OCI-LY7 (cell line): ENCODE data around the gene EXOC6B. TPM values are rescaled to one million over a fixed set of nuclear protein-coding genes. Genes with fewer than 3 reads are reported as not detected.

ENCODE experiments used
- BruUV-seq: library from RNA; stranded (reverse); fragments of 400-500 nt; replicated peaks from 2 replicates; lab custom pipeline; 2021; lab: Mats Ljungman, UMichigan
- CTCF ChIA-PET: fragments of 300-600 bp; sonication (Branson Sonifier 250); formaldehyde crosslinking; loops from one replicate; lab custom pipeline; 2022; ENCODE audit warnings: antibody characterized with exemption; ENCODE audit not compliant: unreplicated experiment; lab: Charles Lee
- POLR2A ChIA-PET: fragments of 300-600 bp; sonication (Branson Sonifier 250); formaldehyde crosslinking; loops from one replicate; lab custom pipeline; 2022; ENCODE audit warnings: antibody characterized with exemption; lab: Charles Lee
- DNase-seq: peaks from one replicate; pipeline ENCODE4 v3.0.0-alpha.2; 2015; ENCODE audit warnings: low spot score
- H2AFZ ChIP-seq: fragments of 200-600 bp; sonication (generic), shearing (Covaris generic); 2 replicates; pipeline ENCODE4 v1.6.1; 2014; ENCODE audit warnings: mild to moderate bottlenecking, antibody characterized with exemption, low read length, moderate library complexity
- H3K27ac ChIP-seq: fragments of 200-600 bp; sonication (generic); 2 replicates; pipeline ENCODE4 v1.5.1; 2014; ENCODE audit warnings: mixed run types, low read depth, mild to moderate bottlenecking, moderate library complexity, low read length, inconsistent platforms; ENCODE audit not compliant: poor library complexity, severe bottlenecking
- H3K36me3 ChIP-seq: fragments of 200-600 bp; sonication (generic); 2 replicates; pipeline ENCODE4 v1.6.1; 2014; ENCODE audit warnings: mild to moderate bottlenecking, antibody characterized with exemption, low read length, moderate library complexity, mixed read lengths; ENCODE audit not compliant: insufficient read depth
- H3K4me1 ChIP-seq: fragments of 200-600 bp; sonication (generic); 2 replicates; pipeline ENCODE4 v1.5.1; 2014; ENCODE audit warnings: mild to moderate bottlenecking, low read length; ENCODE audit not compliant: insufficient read depth, poor library complexity, severe bottlenecking
- H3K4me2 ChIP-seq: fragments of 200-600 bp; sonication (generic); 2 replicates; pipeline ENCODE4 v1.6.1; 2014; ENCODE audit warnings: mild to moderate bottlenecking, low read length
- H3K4me3 ChIP-seq: fragments of 200-600 bp; sonication (generic); 2 replicates; pipeline ENCODE4 v1.5.1; 2014; ENCODE audit warnings: mild to moderate bottlenecking, low read depth, low read length; ENCODE audit not compliant: poor library complexity, severe bottlenecking
- H3K79me2 ChIP-seq: fragments of 200-600 bp; sonication (generic); 2 replicates; pipeline ENCODE4 v1.6.1; 2016; ENCODE audit warnings: low read depth, mild to moderate bottlenecking, low read length, moderate library complexity, mixed read lengths; ENCODE audit not compliant: insufficient read depth
- H3K9me2 ChIP-seq: fragments of 200-600 bp; sonication (generic); 2 replicates; pipeline ENCODE4 v1.6.1; 2016; ENCODE audit warnings: mild to moderate bottlenecking, low read length, mixed read lengths; ENCODE audit not compliant: insufficient read depth
- H3K9me3 ChIP-seq: fragments of 200-600 bp; sonication (generic); 2 replicates; pipeline ENCODE4 v1.6.1; 2014; ENCODE audit warnings: mild to moderate bottlenecking, mixed run types, low read length, mixed read lengths
- H4K20me1 ChIP-seq: fragments of 200-600 bp; sonication (generic); 2 replicates; pipeline ENCODE4 v1.6.1; 2014; ENCODE audit warnings: mild to moderate bottlenecking, antibody characterized with exemption, low read length, moderate library complexity, mixed read lengths; ENCODE audit not compliant: insufficient read depth
- CTCF ChIP-seq: fragments of 200-600 bp; sonication (generic); conservative IDR thresholded peaks from 2 replicates; pipeline ENCODE4 v1.5.1; 2014; ENCODE audit warnings: mild to moderate bottlenecking, antibody characterized with exemption, low read length, moderate library complexity, mixed read lengths
- EZH2phosphoT487 ChIP-seq: fragments of 200-600 bp; sonication (generic); IDR thresholded peaks from 2 replicates; pipeline ENCODE4 v1.6.1; 2018; ENCODE audit warnings: low read depth, borderline replicate concordance, mild to moderate bottlenecking, mixed run types, antibody characterized with exemption, low read length, moderate library complexity, mixed read lengths
- intact Hi-C: fragments of 100-400 bp; cut with micrococcal nuclease; formaldehyde crosslinking; loops from one replicate; pipeline ENCODE4 v1.10.0; 2022; ENCODE audit not compliant: unreplicated experiment
- total RNA-seq, 2 experiments: library from RNA; depleted of rRNA in 1 of 2; stranded (reverse); fragments of >200 nt in 1 of 2; shearing (Covaris generic) in 1 of 2; gene quantifications; 2 replicates each; pipeline ENCODE4 v1.2.3, GENCODE V29; 2014 to 2022

EXOC6B gene
- total RNA-seq, 2 experiments from 2014 or later, result 5.1 TPM; not detected in 1

- Histone ChIP-seq H3K9me3 (no peaks in the 10 kb centered on the region), H2AFZ (no peak overlapping the region), H3K9me2 (no peaks in the 10 kb centered on the region), H3K4me3 (no peak overlapping the region), H3K4me1 (no peaks in the 10 kb centered on the region), H3K4me2 (no peak overlapping the region), H3K27ac (no peak overlapping the region), H3K79me2 (no peaks in the 10 kb centered on the region), H3K36me3 (no peaks in the 10 kb centered on the region), H4K20me1 (no peaks in the 10 kb centered on the region)
- ChIA-PET POLR2A (interaction anchor here (1.4 kb wide), 1 partner anchor 8 kb away, joined by 4 read pairs; no protein-coding TSS in a partner anchor), CTCF (no interaction called here)
- DNase-seq, result no peak
- TF ChIP-seq CTCF (no peak), EZH2phosphoT487 (no peak)
- intact Hi-C loops, result no loop called here
- BruUV-seq, result no TSS peak
These were observed 485.2 kb downstream of the EXOC6B start for GRCh38 chr2:72340665-72341064.

- Histone ChIP-seq H4K20me1 (no peaks in the 10 kb centered on the region), H3K79me2 (no peaks in the 10 kb centered on the region), H3K4me1 (no peaks in the 10 kb centered on the region), H3K36me3 (no peaks in the 10 kb centered on the region), H3K9me3 (no peaks in the 10 kb centered on the region), H3K9me2 (no peaks in the 10 kb centered on the region), H3K27ac (no peak overlapping the region), H3K4me3 (no peak overlapping the region), H2AFZ (no peak overlapping the region), H3K4me2 (no peak overlapping the region)
- DNase-seq, result no peak
- TF ChIP-seq EZH2phosphoT487, result no peak
- ChIA-PET POLR2A (interaction anchor here (0.7 to 2.0 kb wide), 2 partner anchors 11 to 175 kb away, joined by 3 to 7 read pairs; no protein-coding TSS in a partner anchor), CTCF (no interaction called here)
- BruUV-seq, result no TSS peak
- intact Hi-C loops, result no loop called here
These were observed 487.8 kb downstream of the EXOC6B start for GRCh38 chr2:72338076-72338475.

DNA sequence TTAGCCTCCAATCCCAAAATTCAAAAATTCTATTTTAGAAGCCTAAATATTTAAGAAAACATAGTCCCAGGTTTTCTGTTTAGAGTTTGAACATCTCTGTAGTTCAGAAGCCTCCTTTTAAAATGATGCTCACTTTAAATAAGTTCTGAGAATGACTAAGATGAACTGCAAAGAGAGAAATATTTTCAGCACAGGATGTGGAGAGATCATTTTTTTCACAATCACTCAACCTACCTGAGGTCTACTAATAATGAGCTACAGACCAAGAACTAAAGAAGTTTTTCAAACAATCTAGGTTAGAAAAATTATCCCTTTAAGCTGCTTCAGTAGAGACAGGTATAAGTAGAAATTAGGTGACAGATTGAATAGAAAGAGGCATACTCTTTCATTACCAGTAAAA lies 493.1 kb downstream of the EXOC6B start:
- BruUV-seq, result no TSS peak
- DNase-seq, result no peak
- Histone ChIP-seq H3K4me2 (no peak overlapping the region), H2AFZ (no peak overlapping the region), H3K36me3 (no peaks in the 10 kb centered on the region), H3K9me2 (no peaks in the 10 kb centered on the region), H3K4me1 (no peaks in the 10 kb centered on the region), H3K4me3 (no peak overlapping the region), H3K9me3 (no peaks in the 10 kb centered on the region), H3K27ac (no peak overlapping the region), H4K20me1 (no peaks in the 10 kb centered on the region), H3K79me2 (no peaks in the 10 kb centered on the region)
- POLR2A ChIA-PET, result interaction anchor here (0.7 kb wide), 1 partner anchor 284 kb away, joined by 4 read pairs; no protein-coding TSS in a partner anchor
- TF ChIP-seq CTCF, result no peak
- no peak for TF ChIP-seq EZH2phosphoT487
- CTCF ChIA-PET, result no interaction called here
- intact Hi-C loops, result no loop called here
